MCF 10A (cell line): ENCODE data around the gene PUM2. TPM values are rescaled to one million over a fixed set of nuclear protein-coding genes. Genes with fewer than 3 reads are reported as not detected.
"Not testable (repeated sequence)": the region's sequence is repeated elsewhere in the genome, so short reads cannot be mapped to it uniquely, and the experiment has no call there.

Experiments used
- BruUV-seq: library from RNA; stranded (reverse); fragments of 400-500 nt; replicated peaks from 2 replicates; lab custom pipeline; 2021; lab: Mats Ljungman, UMichigan
- CTCF ChIA-PET: fragments of 300-600 bp; sonication (Branson Sonifier 250); formaldehyde crosslinking; extraction: SDS; loops from one replicate; lab custom pipeline; 2021; ENCODE audit warnings: antibody characterized with exemption, inconsistent platforms; lab: Yijun Ruan, JAX
- POLR2A ChIA-PET: fragments of 300-600, 350-650 bp; sonication (Branson Sonifier 250); formaldehyde crosslinking; extraction: SDS; loops from one replicate; lab custom pipeline; 2020; ENCODE audit warnings: antibody characterized with exemption, inconsistent platforms; lab: Yijun Ruan, JAX
- DNase-seq: peaks from one replicate; pipeline ENCODE4 v3.0.0-alpha.2; 2018; ENCODE audit not compliant: unreplicated experiment
- H3K27ac Mint-ChIP-seq: one replicate; pipeline ENCODE4 v1.8.0; 2022; ENCODE audit warnings: mild to moderate bottlenecking, low read depth, mixed read lengths; ENCODE audit not compliant: unreplicated experiment
- H3K27me3 Mint-ChIP-seq: one replicate; pipeline ENCODE4 v1.8.0; 2022; ENCODE audit warnings: mixed read lengths; ENCODE audit not compliant: insufficient read depth, unreplicated experiment
- H3K36me3 Mint-ChIP-seq: one replicate; pipeline ENCODE4 v1.8.0; 2022; ENCODE audit warnings: mild to moderate bottlenecking, moderate library complexity, mixed read lengths; ENCODE audit not compliant: insufficient read depth, unreplicated experiment
- H3K4me1 Mint-ChIP-seq: one replicate; pipeline ENCODE4 v1.8.0; 2022; ENCODE audit warnings: mixed read lengths; ENCODE audit not compliant: insufficient read depth, unreplicated experiment
- H3K4me3 Mint-ChIP-seq: one replicate; pipeline ENCODE4 v1.8.0; 2022; ENCODE audit warnings: mild to moderate bottlenecking, moderate library complexity, mixed read lengths; ENCODE audit not compliant: unreplicated experiment
- H3K9me3 Mint-ChIP-seq: one replicate; pipeline ENCODE4 v1.8.0; 2022; ENCODE audit warnings: mixed read lengths; ENCODE audit not compliant: unreplicated experiment
- CTCF ChIP-seq: fragments of 200-600 bp; IDR thresholded peaks from one replicate; pipeline ENCODE4 v1.8.0; 2022; ENCODE audit warnings: antibody characterized with exemption, mild to moderate bottlenecking; ENCODE audit not compliant: unreplicated experiment
- intact Hi-C: fragments of 100-400 bp; cut with micrococcal nuclease; formaldehyde crosslinking; loops from 2 replicates; pipeline ENCODE4 v1.14.1; 2022
- total RNA-seq: library from RNA; stranded (reverse); gene quantifications from 2 replicates; pipeline ENCODE4 v1.2.3, GENCODE V29; 2022

Gene PUM2
- total RNA-seq, 1 experiment from 2014 or later: 86.7 TPM

DNA sequence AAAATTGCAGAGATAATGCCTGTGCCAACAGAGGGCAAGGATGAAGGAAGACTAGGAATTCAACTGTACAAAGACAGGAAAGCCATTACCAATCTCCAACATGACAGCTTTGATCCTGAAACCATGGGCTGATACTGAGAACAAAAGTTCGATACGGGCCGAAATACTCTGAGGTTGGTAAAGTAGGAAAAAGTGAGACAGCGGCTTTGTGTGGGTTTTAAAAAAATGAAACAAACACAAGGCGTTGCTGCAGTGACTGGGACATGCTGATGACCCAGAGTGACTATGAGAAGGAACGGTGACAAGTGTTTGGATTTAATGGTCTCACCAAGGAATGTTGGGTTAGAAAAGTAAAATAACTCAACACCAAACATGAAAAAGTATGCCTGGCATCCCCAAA, 101.5 kb downstream of the PUM2 start:
- peaks cover 98% of the 10 kb centered on the region for H3K36me3 Mint-ChIP-seq
- ChIA-PET CTCF (no interaction called here), POLR2A (interaction anchor here (0.7 kb wide), 1 partner anchor 13 kb away, joined by 4 read pairs; no protein-coding TSS in a partner anchor)
- TF ChIP-seq CTCF: no peak
- no peak overlapping the region for H3K27ac Mint-ChIP-seq
- H3K27me3 Mint-ChIP-seq: no peaks in the 10 kb centered on the region
- H3K4me3 Mint-ChIP-seq: no peak overlapping the region
- no TSS peak for BruUV-seq
- intact Hi-C loops: no loop called here
- no peak for DNase-seq
- H3K4me1 Mint-ChIP-seq: no peaks in the 10 kb centered on the region
- no peaks in the 10 kb centered on the region for H3K9me3 Mint-ChIP-seq

DNA sequence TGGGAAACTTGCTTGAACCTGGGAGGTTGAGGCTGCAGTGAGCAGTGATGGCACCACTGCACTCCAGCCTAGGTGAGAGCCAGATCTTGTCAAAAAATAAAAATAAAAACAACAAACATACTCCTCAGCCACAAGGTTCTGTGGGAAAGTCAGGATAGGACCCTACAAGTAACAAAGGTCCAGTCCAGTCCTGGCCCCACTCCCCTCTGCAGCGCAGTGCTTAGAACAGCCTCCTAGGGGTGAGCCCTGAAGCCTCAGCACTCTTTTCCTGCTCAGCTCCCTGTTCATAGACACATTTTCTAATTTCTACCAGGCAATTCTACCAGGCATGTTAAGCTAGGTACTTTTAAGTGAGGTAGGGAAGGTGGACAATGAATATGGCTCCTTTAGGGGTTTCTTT, 103.6 kb downstream of the PUM2 start:
- DNase-seq: no peak
- Mint-ChIP-seq H3K36me3 (peaks cover 82% of the 10 kb centered on the region), H3K27ac (no peak overlapping the region), H3K4me1 (peaks cover 5% of the 10 kb centered on the region), H3K4me3 (no peak overlapping the region), H3K27me3 (no peaks in the 10 kb centered on the region), H3K9me3 (no peaks in the 10 kb centered on the region)
- CTCF ChIA-PET: interaction anchor here (0.6 to 1.8 kb wide), 3 partner anchors 22 to 314 kb away, joined by 3 to 9 read pairs (median 4); partner anchors contain the start of gene SDC1
- BruUV-seq: no TSS peak
- POLR2A ChIA-PET: interaction anchor here (1.0 to 1.4 kb wide), 3 partner anchors 10 to 22 kb away, joined by 3 to 4 read pairs (median 4); partner anchors contain the start of gene SDC1
- intact Hi-C loops: no loop called here
- no peak for TF ChIP-seq CTCF

DNA sequence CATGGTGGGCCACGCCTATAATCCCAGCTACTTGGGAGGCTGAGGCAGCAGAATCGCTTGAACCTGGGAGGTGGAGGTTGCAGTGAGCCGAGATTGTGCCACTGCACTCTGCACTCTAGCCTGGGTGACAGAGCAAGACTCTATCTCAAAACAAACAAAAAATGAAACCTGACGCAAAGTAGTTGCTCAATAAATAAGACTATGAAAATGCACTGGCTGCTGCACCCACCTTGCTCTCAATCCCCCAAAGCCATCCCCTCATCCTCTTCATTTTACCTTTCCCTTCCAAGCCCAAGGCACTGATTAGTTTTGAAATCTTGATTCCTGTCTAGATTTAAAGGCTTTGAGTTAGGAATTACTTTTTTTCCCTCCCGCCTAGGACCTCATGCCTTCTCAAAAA, 107.0 kb downstream of the PUM2 start:
- H3K27me3 Mint-ChIP-seq, DNase-seq, BruUV-seq, intact Hi-C loops, H3K4me3 Mint-ChIP-seq, H3K27ac Mint-ChIP-seq, H3K4me1 Mint-ChIP-seq, H3K9me3 Mint-ChIP-seq: not testable (repeated sequence)
- POLR2A ChIA-PET: interaction anchor here (1.5 kb wide), 1 partner anchor 8 kb away, joined by 9 read pairs; no protein-coding TSS in a partner anchor
- CTCF ChIA-PET: interaction anchor here (0.9 to 2.3 kb wide), 5 partner anchors 18 to 140 kb away, joined by 3 to 10 read pairs (median 4); no protein-coding TSS in a partner anchor
- H3K36me3 Mint-ChIP-seq: peaks cover 58% of the 10 kb centered on the region

GRCh38 chr2:20242727-20243377, 107.8 kb downstream of the PUM2 start:
- no peak for TF ChIP-seq CTCF
- no peak overlapping the region for H3K27ac Mint-ChIP-seq
- POLR2A ChIA-PET: interaction anchor here (0.5 to 1.2 kb wide), 4 partner anchors 9 to 49 kb away, joined by 3 read pairs; partner anchors contain the start of gene SDC1
- intact Hi-C loops: no loop called here
- H3K4me1 Mint-ChIP-seq: peaks cover 5% of the 10 kb centered on the region
- H3K9me3 Mint-ChIP-seq: no peaks in the 10 kb centered on the region
- no TSS peak for BruUV-seq
- CTCF ChIA-PET: interaction anchor here (0.6 to 2.1 kb wide), 3 partner anchors 16 to 48 kb away, joined by 3 to 7 read pairs (median 4); no protein-coding TSS in a partner anchor
- DNase-seq: no peak
- peaks cover 53% of the 10 kb centered on the region for H3K36me3 Mint-ChIP-seq
- no peaks in the 10 kb centered on the region for H3K27me3 Mint-ChIP-seq
- H3K4me3 Mint-ChIP-seq: no peak overlapping the region
